Natural killer cell (primary cell): ENCODE measurements around the gene RAPGEF5. TPM values are rescaled to one million over a fixed set of nuclear protein-coding genes. Genes with fewer than 3 reads are reported as not detected.

Source experiments
- ATAC-seq, 3 donors: fragments of 150-1000 bp in 2 of 3; fragments of 200-7000 bp in 1 of 3; cut with Tn5 transposase; 1 replicate in 1 of 3; 2 replicates in 2 of 3; pipeline ENCODE4 v1.10.0; 2021; ENCODE audit warnings: mild to moderate bottlenecking in 2 of 3, moderate library complexity in 2 of 3
- DNase-seq, 2 donors: peaks; one replicate each; pipeline versions ENCODE4 v3.0.0 to v3.0.0-alpha.2; 2013 to 2021; ENCODE audit warnings: mixed read lengths in 1 of 2
- H3K27ac ChIP-seq: one replicate; pipeline ENCODE4 v1.5.1; 2013; ENCODE audit warnings: mild to moderate bottlenecking, low read length
- H3K27me3 ChIP-seq: one replicate; pipeline ENCODE4 v1.6.1; 2013; ENCODE audit warnings: low read length; ENCODE audit not compliant: control insufficient read depth, insufficient read depth
- H3K36me3 ChIP-seq: one replicate; pipeline ENCODE4 v1.6.1; 2013; ENCODE audit warnings: low read length; ENCODE audit not compliant: control insufficient read depth, insufficient read depth
- H3K4me1 ChIP-seq: one replicate; pipeline ENCODE4 v1.6.1; 2013; ENCODE audit warnings: low read length; ENCODE audit not compliant: control insufficient read depth, insufficient read depth
- H3K4me3 ChIP-seq: one replicate; pipeline ENCODE4 v1.5.1; 2013; ENCODE audit warnings: low read length
- H3K9me3 ChIP-seq: one replicate; pipeline ENCODE4 v1.6.1; 2013; ENCODE audit warnings: low read length; ENCODE audit not compliant: control insufficient read depth, insufficient read depth
- H3K27ac Mint-ChIP-seq, 2 donors: one replicate each; pipeline ENCODE4 v1.8.0; 2022; ENCODE audit warnings: mild to moderate bottlenecking in 2 of 2, mixed read lengths in 2 of 2, moderate library complexity in 1 of 2
- H3K27me3 Mint-ChIP-seq, 2 donors: one replicate each; pipeline ENCODE4 v1.8.0; 2022; ENCODE audit warnings: low read depth in 2 of 2, mixed read lengths in 2 of 2
- H3K36me3 Mint-ChIP-seq: one replicate; pipeline ENCODE4 v1.8.0; 2022; ENCODE audit warnings: mixed read lengths
- H3K4me1 Mint-ChIP-seq, 2 donors: one replicate each; pipeline ENCODE4 v1.8.0; 2022; ENCODE audit warnings: mixed read lengths in 2 of 2
- H3K4me3 Mint-ChIP-seq: one replicate; pipeline ENCODE4 v1.8.0; 2022; ENCODE audit warnings: mild to moderate bottlenecking, moderate library complexity, mixed read lengths
- H3K9me3 Mint-ChIP-seq, 2 donors: one replicate each; pipeline ENCODE4 v1.8.0; 2022; ENCODE audit warnings: mixed read lengths in 2 of 2
- CTCF ChIP-seq: fragments of 200-600 bp; IDR thresholded peaks from one replicate; pipeline ENCODE4 v1.8.0; 2022; ENCODE audit warnings: antibody characterized with exemption
- WGBS: methylation state at CpG from one replicate; pipeline ENCODE4 v1.1.7; 2013; ENCODE audit warnings: missing lambda C conversion rate; ENCODE audit not compliant: insufficient coverage; 5-methylcytosine and 5-hydroxymethylcytosine counted together
- intact Hi-C: fragments of 100-400 bp; cut with micrococcal nuclease; formaldehyde crosslinking; loops from one replicate; pipeline ENCODE4 v1.14.2; 2022
- total RNA-seq, 4 donors: library from RNA; stranded (reverse); fragments of 120-200 nt in 1 of 4; gene quantifications; one replicate each; pipeline versions ENCODE4 v1.2.3 to v1.2.4, GENCODE V29; 2013 to 2022

RAPGEF5 gene
- total RNA-seq = under 1 TPM in 2 of 3 donors, not detected in 1; 0.26 to 0.33 TPM
- 3.8 TPM for total RNA-seq (2013)

GRCh38 chr7:22356701-22357310 is at the start of gene RAPGEF5:
Gene RAPGEF5, minus strand, starts transcription at chr7:22357154. Its CDS starts 94 bp downstream, at chr7:22357060.
- peak in 1 of 3 donors; percentile 58 for ATAC-seq
- TF ChIP-seq CTCF = no peak
- Histone ChIP-seq H3K27ac (no peak within 1 kb of the TSS), H3K9me3 (no peaks in the 10 kb centered on the region), H3K27me3 (peaks cover 6% of the 10 kb centered on the region), H3K36me3 (no peaks in the 10 kb centered on the region), H3K4me3 (peak within 1 kb of the TSS; percentile 24), H3K4me1 (peaks cover 8% of the 10 kb centered on the region)
- Mint-ChIP-seq H3K27ac (no peak within 1 kb of the TSS), H3K9me3 (peaks cover 0 to 2% of the 10 kb centered on the region in 2 donors), H3K27me3 (peaks cover 37 to 64% of the 10 kb centered on the region in 2 donors), H3K4me1 (peaks cover 0 to 4% of the 10 kb centered on the region in 2 donors), H3K36me3 (peaks cover 8% of the 10 kb centered on the region), H3K4me3 (peak within 1 kb of the TSS; percentile 62)
- peak in 1 of 2 donors; percentile 5 for DNase-seq
- under 1% methylated on average over 92 of the region's 95 CpGs for WGBS
- intact Hi-C loops = no loop called here

- intact Hi-C loops = no loop called here
- H3K27ac ChIP-seq = no peak overlapping the region
Measured at GRCh38 chr7:22406715-22407114, 49.8 kb upstream of the RAPGEF5 start.

GRCh38 chr7:22404421-22405023 is 47.6 kb upstream of the RAPGEF5 start:
- H3K4me3 ChIP-seq = no peak overlapping the region
- DNase-seq = no peak
- no peak for ATAC-seq
- H3K27me3 ChIP-seq = no peaks in the 10 kb centered on the region
- WGBS = 85% methylated on average over 3 of the region's 3 CpGs
- H3K4me1 ChIP-seq = peaks cover 22% of the 10 kb centered on the region
- intact Hi-C loops = no loop called here
- TF ChIP-seq CTCF = no peak
- peaks cover 23 to 28% of the 10 kb centered on the region in 2 donors for H3K4me1 Mint-ChIP-seq
- no peaks in the 10 kb centered on the region for H3K36me3 ChIP-seq
- H3K4me3 Mint-ChIP-seq = no peak overlapping the region
- H3K36me3 Mint-ChIP-seq = no peaks in the 10 kb centered on the region
- no peak overlapping the region for H3K27ac ChIP-seq
- H3K27ac Mint-ChIP-seq = no peak overlapping the region
- no peaks in the 10 kb centered on the region for H3K9me3 ChIP-seq
- H3K27me3 Mint-ChIP-seq = peaks cover 0 to 2% of the 10 kb centered on the region in 2 donors
- no peaks in the 10 kb centered on the region for H3K9me3 Mint-ChIP-seq

More at GRCh38 chr7:22406715-22407114, 49.8 kb upstream of the RAPGEF5 start:
- H3K36me3 Mint-ChIP-seq = no peaks in the 10 kb centered on the region
- no peak overlapping the region for H3K27ac Mint-ChIP-seq
- ATAC-seq (no peak), DNase-seq (no peak)
- H3K9me3 Mint-ChIP-seq = no peaks in the 10 kb centered on the region
- no peak overlapping the region for H3K4me3 Mint-ChIP-seq
- no peak for TF ChIP-seq CTCF
- H3K4me1 Mint-ChIP-seq = peaks cover 21% of the 10 kb centered on the region in 2 donors
- no peaks in the 10 kb centered on the region for H3K27me3 ChIP-seq
- H3K9me3 ChIP-seq = no peaks in the 10 kb centered on the region
- WGBS = 93% methylated on average over 4 of the region's 4 CpGs
- peaks cover 1 to 6% of the 10 kb centered on the region in 2 donors for H3K27me3 Mint-ChIP-seq
- no peaks in the 10 kb centered on the region for H3K36me3 ChIP-seq
- H3K4me1 ChIP-seq = peaks cover 22% of the 10 kb centered on the region
- no peak overlapping the region for H3K4me3 ChIP-seq
